ENCODE measurements around the gene BNIP5.
A peak's percentile ranks its signal among the peaks of the same experiment; 100 is the strongest.
"Not testable (repeated sequence)": the region's sequence is repeated elsewhere in the genome, so short reads cannot be mapped to it uniquely, and the experiment has no call there.

The BNIP5 gene

GRCh38 chr6:36364669-36365479 lies 28.2 kb upstream of the BNIP5 start:
- no peak for DNase-seq

DNA sequence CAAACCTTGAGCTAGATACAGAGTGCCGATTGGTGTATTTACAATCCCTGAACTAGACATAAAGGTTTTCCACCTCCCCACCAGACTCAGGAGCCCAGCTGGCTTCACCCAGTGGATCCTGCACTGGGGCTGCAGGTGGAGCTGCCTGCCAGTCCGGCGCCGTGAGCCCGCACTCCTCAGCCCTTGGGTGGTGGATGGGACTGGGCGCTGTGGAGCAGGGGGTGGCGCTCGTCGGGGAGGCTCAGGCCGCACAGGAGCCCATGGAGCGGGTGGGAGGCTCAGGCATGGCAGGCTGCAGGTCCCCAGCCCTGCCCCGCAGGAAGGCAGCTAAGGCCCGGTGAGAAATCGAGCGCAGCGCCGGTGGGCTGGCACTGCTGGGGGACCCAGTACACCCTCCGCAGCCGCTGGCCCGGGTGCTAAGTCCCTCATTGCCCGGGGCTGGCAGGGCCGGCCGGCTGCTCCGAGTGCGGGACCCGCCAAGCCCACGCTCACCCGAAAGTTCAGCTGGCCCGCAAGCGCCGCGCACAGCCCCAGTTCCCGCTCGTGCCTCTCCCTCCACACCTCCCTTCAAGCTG lies 27.5 kb upstream of the BNIP5 start:
- DNase-seq: not testable (repeated sequence)

DNA sequence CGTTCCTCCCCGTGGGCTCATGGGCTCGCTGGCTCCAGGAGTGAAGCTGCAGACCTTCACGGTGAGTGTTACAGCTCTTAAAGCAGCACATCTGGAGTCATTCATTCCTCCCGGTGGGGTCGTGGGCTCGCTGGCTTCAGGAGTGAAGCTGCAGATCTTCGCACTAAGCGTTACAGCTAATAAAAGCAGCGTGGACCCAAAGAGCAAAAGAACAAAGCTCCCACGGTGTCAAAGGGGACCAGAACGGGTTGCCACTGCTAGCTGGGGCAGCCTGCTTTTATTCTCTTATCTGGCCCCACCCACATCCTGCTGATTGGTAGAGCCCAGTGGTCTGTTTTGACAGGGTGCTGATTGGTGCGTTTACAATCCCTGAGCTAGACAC lies 26.7 kb upstream of the BNIP5 start:
- DNase-seq: not testable (repeated sequence)

DNA sequence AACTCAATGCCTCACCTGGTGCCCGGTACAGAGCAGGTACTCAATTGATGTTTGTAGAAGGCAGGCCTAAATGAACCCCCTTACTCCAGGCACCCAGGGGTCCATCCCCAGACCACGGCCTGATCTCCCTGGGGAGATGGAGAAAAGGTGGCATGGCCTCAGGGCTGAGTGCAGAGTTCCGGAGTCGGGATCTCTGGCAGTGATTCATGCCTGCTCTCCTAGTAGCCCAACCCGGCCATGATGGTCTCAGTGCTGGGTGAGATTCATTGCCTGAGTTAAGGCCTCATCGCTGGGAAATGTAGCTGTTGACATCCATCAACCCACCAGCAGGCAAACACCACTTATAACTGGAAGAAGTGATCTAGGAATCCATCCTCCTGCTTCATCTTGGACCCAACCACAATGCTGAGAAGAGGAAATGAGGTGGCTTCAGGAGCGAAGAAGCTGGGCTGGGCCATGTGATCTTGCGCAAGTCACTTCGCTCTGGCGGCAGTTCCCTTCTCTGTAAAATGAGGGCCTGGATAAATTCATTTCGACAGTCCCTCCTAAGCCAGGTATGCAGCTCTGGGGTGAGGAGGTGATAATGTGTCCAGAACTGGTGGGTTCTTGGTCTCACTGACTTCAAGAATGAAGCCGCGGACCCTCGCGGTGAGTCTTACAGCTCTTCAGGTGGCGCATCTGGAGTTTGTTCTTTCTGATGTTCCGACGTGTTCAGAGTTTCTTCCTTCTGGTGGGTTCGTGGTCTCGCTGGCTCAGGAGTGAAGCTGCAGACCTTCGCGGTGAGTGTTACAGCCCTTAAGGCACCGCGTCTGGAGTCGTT lies 26.1 kb upstream of the BNIP5 start:
- no peak for DNase-seq

DNA sequence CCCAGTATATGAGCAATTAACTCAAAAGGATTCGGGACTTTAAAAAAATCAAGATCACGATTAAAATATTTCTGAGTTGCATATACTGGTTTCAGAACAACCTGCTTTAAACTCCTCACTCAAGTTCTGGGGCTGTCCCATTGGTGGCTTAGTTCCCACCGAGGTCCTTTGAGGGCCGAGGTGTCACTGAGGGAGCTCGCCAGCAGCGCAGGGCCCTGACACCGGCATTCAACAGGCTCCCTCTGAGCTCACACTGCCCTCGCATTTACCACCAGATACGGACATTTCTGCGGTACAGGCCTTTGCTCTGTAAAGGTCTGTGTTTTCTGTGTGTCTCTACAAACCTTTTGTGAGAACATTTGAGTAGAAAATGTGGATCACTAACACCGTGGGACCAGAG lies 24.4 kb upstream of the BNIP5 start:
- DNase-seq: no peak

- peak; percentile 73 to 84 for DNase-seq
These were observed 23.8 kb upstream of the BNIP5 start for GRCh38 chr6:36360241-36361054.

GRCh38 chr6:36358226-36358915 lies 21.7 kb upstream of the BNIP5 start:
- no peak for DNase-seq

DNA sequence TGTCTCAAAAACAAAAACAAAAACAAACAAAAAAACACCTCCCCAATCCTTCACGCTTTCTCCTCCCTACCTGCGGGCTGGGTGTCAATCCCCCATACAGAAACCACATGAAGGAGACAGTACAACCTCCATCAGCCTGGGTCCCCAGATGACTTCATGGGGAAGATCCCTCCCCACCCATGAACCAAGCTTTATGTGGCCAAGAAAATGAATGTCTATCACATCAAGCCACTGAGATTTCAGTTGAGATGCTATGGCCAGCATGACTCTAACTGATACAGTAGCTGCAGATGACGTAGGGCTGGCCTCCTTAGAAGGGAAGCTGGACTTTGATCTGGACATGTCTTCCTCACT lies 21.2 kb upstream of the BNIP5 start:
- DNase-seq: no peak

GRCh38 chr6:36355819-36356218 lies 19.1 kb upstream of the BNIP5 start:
- no peak for DNase-seq

DNA sequence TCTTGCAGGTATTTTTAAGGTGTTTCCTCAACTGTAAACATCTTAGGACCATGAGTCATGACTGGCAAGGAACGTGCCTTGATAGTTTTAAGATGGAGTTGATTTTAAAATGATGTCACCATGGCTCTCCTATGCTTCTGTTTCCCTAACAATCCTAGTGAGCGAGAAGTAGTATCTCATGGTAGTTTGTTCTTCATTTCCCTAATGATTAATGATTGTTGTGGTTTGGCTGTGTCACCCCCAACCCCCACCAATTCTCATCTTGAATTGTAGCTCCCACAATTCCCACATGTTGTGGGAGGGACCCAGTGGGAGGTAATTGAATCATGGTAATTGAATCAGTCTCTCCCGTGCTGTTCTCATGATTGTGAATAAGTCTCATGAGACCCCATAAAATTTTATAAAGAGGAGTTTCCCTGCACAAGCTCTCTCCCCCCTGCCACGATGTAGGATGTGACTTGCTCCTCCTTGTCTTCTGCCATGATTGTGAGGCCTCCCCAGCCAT lies 16.8 kb upstream of the BNIP5 start:
- DNase-seq: no peak

DNA sequence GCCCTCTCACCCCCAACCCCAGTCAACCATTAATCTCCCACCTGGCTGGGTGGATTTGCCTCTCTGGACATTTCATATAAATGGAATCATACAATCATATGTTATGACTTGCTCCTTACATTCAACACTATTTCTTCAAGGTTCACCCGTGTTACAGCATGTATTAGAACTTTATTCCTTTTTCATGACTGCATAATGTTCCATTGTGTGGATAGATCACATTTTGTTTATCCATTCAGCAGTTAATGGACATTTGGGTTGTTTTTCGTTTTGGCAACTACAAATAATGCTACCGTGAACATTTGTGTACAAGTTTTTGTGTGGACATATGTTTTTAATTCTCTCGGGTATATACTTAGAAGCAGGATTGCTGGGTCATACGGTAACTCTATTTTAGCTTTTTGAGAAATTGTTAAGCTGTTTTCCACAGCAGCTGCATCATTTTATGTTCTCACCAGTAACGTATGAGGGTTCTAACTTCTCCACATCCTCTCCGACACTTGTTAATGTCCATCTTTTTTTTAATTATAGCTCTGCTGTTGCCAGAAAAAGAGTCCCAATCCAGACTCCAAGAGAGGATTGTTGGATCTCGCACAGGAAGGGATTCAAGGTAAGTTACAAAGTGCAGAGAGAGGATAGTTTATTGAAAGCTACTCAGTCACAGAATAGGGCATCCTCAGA lies 15.9 kb upstream of the BNIP5 start:
- DNase-seq: no peak

DNA sequence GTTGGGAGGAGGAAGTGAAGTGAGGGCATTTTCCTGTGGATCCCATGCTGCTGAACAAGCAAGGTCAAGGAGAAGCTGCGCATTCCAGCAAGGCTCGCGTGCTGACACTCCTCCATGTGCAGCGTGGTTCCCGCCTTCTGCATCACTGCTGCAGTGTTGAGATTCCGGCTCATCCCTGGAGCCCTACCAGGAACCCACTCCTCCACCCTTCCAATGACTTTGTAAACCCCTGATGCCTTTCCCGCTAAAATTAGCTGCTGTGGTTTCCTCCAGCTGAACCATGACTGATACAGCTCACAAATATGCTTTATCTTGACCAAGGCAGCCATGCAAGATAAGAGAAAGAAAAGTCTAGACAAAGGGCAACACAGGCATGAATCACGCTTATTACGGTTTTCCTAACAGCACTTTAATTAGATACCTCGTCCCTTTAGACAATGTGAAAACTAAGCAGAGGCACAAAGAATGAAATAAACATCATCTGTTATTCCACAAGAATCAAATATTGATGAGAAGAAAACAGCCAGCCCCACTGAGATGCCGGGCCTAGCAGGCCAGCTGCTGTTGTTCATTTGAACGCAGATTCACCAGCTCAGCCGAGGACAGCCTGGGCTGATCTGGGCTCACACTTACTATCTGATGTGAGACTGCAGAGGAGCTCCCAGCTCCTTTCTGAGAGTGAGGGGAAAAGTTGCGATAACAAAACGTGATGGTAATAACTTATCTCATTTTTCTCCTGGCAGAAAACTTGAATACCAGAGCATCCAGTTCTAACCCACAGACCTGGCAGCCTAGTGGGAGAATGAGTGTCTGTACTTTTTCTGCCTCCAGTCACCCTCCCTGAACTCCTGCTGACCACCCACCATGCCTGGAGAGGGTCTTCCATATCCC lies 14.2 kb upstream of the BNIP5 start:
- DNase-seq: no peak

DNA sequence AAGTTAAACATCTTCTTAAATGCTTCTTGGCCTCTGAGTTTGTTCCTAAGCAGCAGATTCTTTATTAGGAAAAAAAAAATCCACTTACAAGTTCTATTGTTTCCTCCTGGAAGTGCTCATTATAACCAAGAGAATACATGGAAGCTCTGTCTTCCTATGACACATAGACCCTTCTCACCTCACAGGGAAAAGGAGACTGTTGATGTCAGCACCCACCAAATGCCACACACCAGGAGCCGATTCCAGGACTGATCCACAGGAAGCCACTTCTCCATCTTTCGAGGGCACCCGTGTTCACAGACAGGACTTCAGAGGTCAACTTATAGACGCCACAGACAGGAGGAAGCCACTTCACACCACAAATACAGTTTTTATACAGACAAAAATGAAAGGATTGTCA lies 13.4 kb upstream of the BNIP5 start:
- DNase-seq: no peak

DNA sequence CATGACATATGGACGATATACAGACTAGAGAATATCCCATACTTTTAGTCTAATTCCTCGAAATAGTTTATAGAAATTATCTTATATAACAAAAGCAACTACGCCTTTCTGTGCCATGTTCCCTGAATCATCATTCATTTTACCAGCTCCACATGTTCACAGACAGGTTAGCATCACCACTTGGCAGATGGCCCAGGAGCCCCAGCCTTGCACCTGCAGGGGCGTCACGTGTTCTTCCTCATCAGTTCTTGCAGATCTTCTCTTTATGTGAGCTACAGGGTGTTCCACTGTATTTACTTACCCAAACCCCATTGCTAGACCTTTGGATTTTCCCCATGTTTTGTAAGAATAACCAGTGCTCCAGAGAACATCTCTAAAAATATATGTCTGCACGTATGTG lies 12.6 kb upstream of the BNIP5 start:
- peak; percentile 86 to 89 for DNase-seq

DNA sequence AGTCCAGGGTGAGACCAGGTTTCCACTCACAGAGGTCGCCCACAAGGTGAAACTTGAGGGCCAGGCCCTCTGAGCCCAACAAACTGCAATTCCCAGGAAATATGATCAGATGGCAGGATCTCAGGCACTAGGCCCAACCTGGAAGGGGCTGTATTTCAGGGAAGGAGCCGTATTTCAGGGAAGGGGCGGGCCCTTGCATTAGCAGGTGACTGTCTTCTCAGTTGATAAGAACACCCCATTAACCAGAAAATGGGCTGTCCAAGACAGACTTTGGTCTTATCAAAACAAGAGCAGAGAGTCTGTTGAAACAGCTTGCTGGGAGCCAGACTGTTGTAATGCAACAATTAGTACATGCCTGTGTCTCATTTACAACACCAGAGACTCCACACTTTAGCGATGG lies 10.9 kb upstream of the BNIP5 start:
- DNase-seq: no peak

DNA sequence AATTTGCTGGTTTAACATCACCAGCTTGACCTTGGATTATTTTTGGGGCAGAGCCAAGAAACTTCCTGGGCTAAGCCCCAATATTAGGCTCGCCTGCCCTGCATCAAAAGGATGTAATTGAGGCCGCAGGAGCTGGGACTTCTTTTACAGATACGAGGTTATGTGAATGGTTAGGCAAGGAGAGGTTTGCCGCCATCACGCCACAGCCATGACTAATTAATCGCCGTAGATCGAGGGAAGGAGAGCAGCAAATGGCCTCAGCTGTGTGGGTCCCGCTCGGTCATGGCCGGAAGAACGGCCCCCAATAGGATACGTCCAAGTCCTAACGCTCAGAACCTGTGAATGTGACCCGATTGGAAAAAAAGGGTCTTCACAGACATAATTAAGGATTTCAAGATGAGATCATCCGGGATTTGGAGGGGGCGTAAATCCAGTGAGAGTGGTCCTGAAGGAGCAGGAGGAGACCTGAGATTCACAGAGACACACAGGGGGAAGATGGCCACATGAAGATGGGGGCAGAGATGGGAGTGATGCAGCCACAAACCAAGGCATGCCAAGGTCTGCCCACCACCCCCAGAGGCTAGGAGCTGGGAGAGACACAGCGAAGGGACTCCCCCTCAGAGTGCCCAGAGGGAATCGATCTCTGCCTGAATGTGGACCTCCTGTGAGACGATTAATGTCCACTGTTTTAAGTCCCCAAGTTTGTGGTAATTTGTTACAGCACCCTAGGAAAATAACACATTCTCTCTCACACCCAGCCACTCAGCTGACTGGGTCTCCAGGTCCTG lies 10.0 kb upstream of the BNIP5 start:
- DNase-seq: no peak

- no peak for DNase-seq
These were observed 9.2 kb upstream of the BNIP5 start for GRCh38 chr6:36345681-36346466.

GRCh38 chr6:36343109-36343680 lies 6.5 kb upstream of the BNIP5 start:
- no peak for DNase-seq

Data from SHP77 (cell line).